Measurements from ENCODE around the gene RPL37A.

Gene RPL37A

GRCh38 chr2:216495656-216496055 is 3.0 kb upstream of the RPL37A start:
- H3K4me3 ChIP-seq (replicated peaks; ENCODE audit: insufficient read depth, low read length), result no peak overlapping the region
- no peak for DNase-seq (ENCODE audit: low read depth in 1 of 2, low spot score in 1 of 2)
- TF ChIP-seq POLR2AphosphoS5 (IDR thresholded peaks at IDR 0.05; ENCODE audit: low read depth), result no peak
- TF ChIP-seq GABPA (IDR thresholded peaks at IDR 0.05; ENCODE audit: low read depth), result no peak
- TF ChIP-seq SPI1 (IDR thresholded peaks at IDR 0.05; ENCODE audit: borderline replicate concordance, low read depth), result no peak
- no peak for TF ChIP-seq REST (IDR thresholded peaks at IDR 0.05; ENCODE audit: insufficient replicate concordance, low read depth)
- no peak for TF ChIP-seq CTCF (IDR thresholded peaks at IDR 0.05; ENCODE audit: insufficient read depth, low read length)
- H3K27ac ChIP-seq (replicated peaks), result peak overlapping the region; percentile 21
- no peaks in the 10 kb centered on the region for H3K27me3 ChIP-seq (ENCODE audit: insufficient read depth, poor library complexity, severe bottlenecking)

- DNase-seq (ENCODE audit: low read depth in 1 of 2, low spot score in 1 of 2), result no peak
- TF ChIP-seq REST (IDR thresholded peaks at IDR 0.05; ENCODE audit: insufficient replicate concordance, low read depth) (no peak), POLR2AphosphoS5 (IDR thresholded peaks at IDR 0.05; ENCODE audit: low read depth) (no peak), GABPA (IDR thresholded peaks at IDR 0.05; ENCODE audit: low read depth) (no peak)
- Histone ChIP-seq H3K27me3 (ENCODE audit: insufficient read depth, poor library complexity, severe bottlenecking) (no peaks in the 10 kb centered on the region), H3K27ac (replicated peaks) (peak overlapping the region; percentile 93), H3K4me3 (replicated peaks; ENCODE audit: insufficient read depth, low read length) (peak overlapping the region; percentile 59)
These were observed 1.1 kb upstream of the RPL37A start for GRCh38 chr2:216497382-216498069.

- TF ChIP-seq POLR2AphosphoS5 (IDR thresholded peaks at IDR 0.05; ENCODE audit: low read depth) (no peak), GABPA (IDR thresholded peaks at IDR 0.05; ENCODE audit: low read depth) (no peak), CTCF (IDR thresholded peaks at IDR 0.05; ENCODE audit: insufficient read depth, low read length) (no peak)
- DNase-seq (ENCODE audit: low read depth in 1 of 2, low spot score in 1 of 2), result no peak
- Histone ChIP-seq H3K27ac (replicated peaks) (peak overlapping the region; percentile 93), H3K27me3 (ENCODE audit: insufficient read depth, poor library complexity, severe bottlenecking) (no peaks in the 10 kb centered on the region), H3K4me3 (replicated peaks; ENCODE audit: insufficient read depth, low read length) (peak overlapping the region; percentile 59)
These were observed 620 bp upstream of the RPL37A start for GRCh38 chr2:216498070-216498378.

- TF ChIP-seq SPI1 (IDR thresholded peaks at IDR 0.05; ENCODE audit: borderline replicate concordance, low read depth), result no peak
- no peak; the same call in 1 of the 2 replicates for TF ChIP-seq POLR2AphosphoS5 (IDR thresholded peaks at IDR 0.05; ENCODE audit: low read depth)
- TF ChIP-seq CTCF (IDR thresholded peaks at IDR 0.05; ENCODE audit: insufficient read depth, low read length), result no peak
- no peak for TF ChIP-seq REST (IDR thresholded peaks at IDR 0.05; ENCODE audit: insufficient replicate concordance, low read depth)
- DNase-seq (ENCODE audit: low read depth in 1 of 2, low spot score in 1 of 2), result peak in 1 of 2 experiments; percentile 45
These were observed 1.1 kb downstream of the RPL37A start for GRCh38 chr2:216499641-216500218.

More at GRCh38 chr2:216499641-216500218, 1.1 kb downstream of the RPL37A start:
- Histone ChIP-seq H3K27me3 (ENCODE audit: insufficient read depth, poor library complexity, severe bottlenecking) (no peaks in the 10 kb centered on the region), H3K27ac (replicated peaks) (peak overlapping the region; percentile 93), H3K4me3 (replicated peaks; ENCODE audit: insufficient read depth, low read length) (peak overlapping the region; percentile 59)
